Peyer's patch (tissue), 4 donors: ENCODE results near the gene S1PR1. TPM values are rescaled to one million over a fixed set of nuclear protein-coding genes. Genes with fewer than 3 reads are reported as not detected.
"Not testable (repeated sequence)": the region's sequence is repeated elsewhere in the genome, so short reads cannot be mapped to it uniquely, and the experiment has no call there.

Source experiments
- DNase-seq, 3 donors: peaks; one replicate each; pipeline ENCODE4 v3.0.0-alpha.2; 2017 to 2019
- H3K27ac ChIP-seq, 4 donors: fragments of 200-600 bp; sonication (generic); one replicate each; pipeline ENCODE4 v1.5.1; 2016 to 2019
- H3K27me3 ChIP-seq, 2 donors: fragments of 200-600 bp; sonication (generic); one replicate each; pipeline ENCODE4 v1.5.1; 2019
- H3K36me3 ChIP-seq, 3 donors: fragments of 200-600 bp; sonication (generic); one replicate each; pipeline ENCODE4 v1.5.1; 2016 to 2019
- H3K4me1 ChIP-seq, 4 donors: fragments of 200-600 bp; sonication (generic); one replicate each; pipeline ENCODE4 v1.5.1; 2016 to 2019
- H3K4me3 ChIP-seq, 4 donors: fragments of 200-600 bp; sonication (generic); 1 replicate in 3 of 4; 2 replicates in 1 of 4; pipeline ENCODE4 v1.5.1; 2016 to 2019; ENCODE audit warnings: mild to moderate bottlenecking in 1 of 4
- H3K9me3 ChIP-seq, 4 donors: fragments of 200-600 bp; sonication (generic); one replicate each; pipeline ENCODE4 v1.5.1; 2016 to 2019; ENCODE audit warnings: mild to moderate bottlenecking in 1 of 4
- CTCF ChIP-seq, 6 experiments: fragments of 450-650 bp in 4 of 6; fragments of 200-600 bp in 2 of 6; sonication (generic) in 1 of 6; IDR thresholded peaks; one replicate each; pipeline ENCODE4 v1.5.1; 2017 to 2019; ENCODE audit warnings: antibody characterized with exemption in 6 of 6, mild to moderate bottlenecking in 3 of 6, moderate library complexity in 1 of 6
- POLR2A ChIP-seq, 2 donors: fragments of 450-650 bp; IDR thresholded peaks; one replicate each; pipeline ENCODE4 v1.5.1; 2017; ENCODE audit warnings: antibody characterized with exemption in 2 of 2, mild to moderate bottlenecking in 2 of 2, moderate library complexity in 2 of 2
- total RNA-seq, 4 donors: library from RNA; depleted of rRNA; stranded (reverse); fragments of >200 nt; gene quantifications; one replicate each; pipeline ENCODE4 v1.1.0, GENCODE V29; 2016

S1PR1 gene
- total RNA-seq, 4 donors from 2014 or later, result 3.0 to 27.2 (median 19.3) TPM

DNA sequence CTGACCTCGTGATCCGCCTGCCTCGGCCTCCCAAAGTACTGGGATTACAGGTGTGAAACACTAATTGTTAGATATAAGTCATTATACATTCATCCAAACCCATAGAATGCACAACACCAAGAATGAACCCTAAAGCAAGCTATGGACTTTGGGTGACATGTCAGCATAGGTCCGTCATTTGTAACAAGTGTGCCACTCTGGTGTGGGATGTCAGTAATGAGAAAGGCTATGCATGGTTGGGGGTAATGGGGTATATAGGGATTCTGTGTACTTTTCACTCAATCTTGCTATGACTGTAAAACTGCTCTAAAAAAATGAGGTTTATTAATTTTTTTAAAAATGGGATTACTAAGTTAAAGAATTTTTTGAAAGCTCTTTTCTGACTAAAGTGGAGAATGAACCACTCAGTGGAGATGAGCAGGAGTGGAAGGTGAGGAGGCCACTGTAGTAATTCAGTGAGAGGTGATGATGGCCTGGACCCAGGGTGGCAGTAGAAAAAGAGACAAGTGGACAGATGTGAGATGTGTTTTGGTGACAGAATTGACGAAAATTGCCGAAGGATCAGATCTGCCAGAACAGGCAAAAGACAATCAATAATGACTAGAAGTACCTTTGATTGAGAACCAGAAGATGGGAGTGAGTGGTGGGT lies 21.3 kb upstream of the S1PR1 start:
- Histone ChIP-seq H3K4me3 (no peak overlapping the region), H3K36me3 (no peaks in the 10 kb centered on the region), H3K9me3 (no peaks in the 10 kb centered on the region), H3K27me3 (no peaks in the 10 kb centered on the region), H3K4me1 (no peaks in the 10 kb centered on the region), H3K27ac (no peak overlapping the region)
- no peak for TF ChIP-seq CTCF (IDR thresholded peaks at IDR 0.05)
- TF ChIP-seq POLR2A (IDR thresholded peaks at IDR 0.05), result no peak
- DNase-seq, result no peak

GRCh38 chr1:101216623-101217022 lies 20.2 kb upstream of the S1PR1 start:
- DNase-seq, result no peak
- TF ChIP-seq CTCF (IDR thresholded peaks at IDR 0.05), result no peak
- TF ChIP-seq POLR2A (IDR thresholded peaks at IDR 0.05), result no peak
- Histone ChIP-seq H3K36me3 (no peaks in the 10 kb centered on the region), H3K4me3 (no peak overlapping the region), H3K4me1 (no peaks in the 10 kb centered on the region), H3K27me3 (no peaks in the 10 kb centered on the region), H3K27ac (no peak overlapping the region), H3K9me3 (no peaks in the 10 kb centered on the region)

DNA sequence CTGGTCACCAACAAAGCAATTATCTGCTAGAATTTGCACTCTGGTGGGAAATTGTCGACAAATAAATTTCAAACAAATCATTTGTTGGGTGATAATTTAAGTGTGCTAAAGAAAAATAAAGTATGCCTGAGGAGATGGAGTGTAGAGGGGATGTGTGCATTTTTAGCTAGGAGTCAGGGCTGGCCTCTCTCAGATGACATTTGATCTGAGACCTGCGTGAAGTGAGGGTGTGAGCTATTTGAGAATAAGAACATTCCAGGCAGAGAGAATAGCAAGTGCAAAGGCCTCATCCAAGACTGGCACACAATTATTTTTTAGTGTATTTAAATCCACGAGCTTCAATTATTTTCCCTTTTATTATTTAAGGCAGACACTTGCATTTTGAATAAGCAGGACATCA lies 19.7 kb upstream of the S1PR1 start:
- H3K27me3 ChIP-seq, result no peaks in the 10 kb centered on the region
- no peak for TF ChIP-seq POLR2A (IDR thresholded peaks at IDR 0.05)
- no peak for TF ChIP-seq CTCF (IDR thresholded peaks at IDR 0.05)
- H3K4me3 ChIP-seq, result no peak overlapping the region
- no peaks in the 10 kb centered on the region for H3K36me3 ChIP-seq
- no peaks in the 10 kb centered on the region for H3K4me1 ChIP-seq
- H3K9me3 ChIP-seq, result no peaks in the 10 kb centered on the region
- H3K27ac ChIP-seq, result no peak overlapping the region
- no peak for DNase-seq

DNA sequence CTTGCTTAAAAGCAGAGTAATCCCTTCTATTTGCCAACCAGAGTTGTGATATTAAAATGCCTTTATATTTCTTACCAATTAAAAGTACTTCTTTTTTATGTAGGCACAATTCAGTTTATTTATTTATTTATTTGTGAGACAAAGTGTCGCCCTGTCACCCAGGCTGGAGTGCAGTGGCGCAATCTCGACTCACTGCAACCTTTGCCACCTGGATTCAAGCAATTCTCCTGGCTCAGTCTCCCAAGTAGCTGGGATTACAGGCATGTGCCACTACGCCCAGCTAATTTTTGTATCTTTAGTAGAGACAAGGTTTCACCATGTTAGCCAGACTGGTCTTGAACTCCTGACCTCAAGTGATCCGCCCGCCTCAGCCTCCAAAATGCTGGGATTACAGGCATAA lies 17.9 kb upstream of the S1PR1 start:
- H3K27me3 ChIP-seq, H3K4me1 ChIP-seq, H3K36me3 ChIP-seq, H3K4me3 ChIP-seq, H3K9me3 ChIP-seq, DNase-seq, H3K27ac ChIP-seq: not testable (repeated sequence)

GRCh38 chr1:101219924-101220870 lies 16.6 kb upstream of the S1PR1 start:
- Histone ChIP-seq H3K4me1 (no peaks in the 10 kb centered on the region), H3K36me3 (no peaks in the 10 kb centered on the region), H3K4me3 (no peak overlapping the region), H3K27ac (no peak overlapping the region), H3K27me3 (no peaks in the 10 kb centered on the region), H3K9me3 (no peaks in the 10 kb centered on the region)
- no peak for DNase-seq
- TF ChIP-seq POLR2A (IDR thresholded peaks at IDR 0.05) (no peak), CTCF (IDR thresholded peaks at IDR 0.05) (no peak)

DNA sequence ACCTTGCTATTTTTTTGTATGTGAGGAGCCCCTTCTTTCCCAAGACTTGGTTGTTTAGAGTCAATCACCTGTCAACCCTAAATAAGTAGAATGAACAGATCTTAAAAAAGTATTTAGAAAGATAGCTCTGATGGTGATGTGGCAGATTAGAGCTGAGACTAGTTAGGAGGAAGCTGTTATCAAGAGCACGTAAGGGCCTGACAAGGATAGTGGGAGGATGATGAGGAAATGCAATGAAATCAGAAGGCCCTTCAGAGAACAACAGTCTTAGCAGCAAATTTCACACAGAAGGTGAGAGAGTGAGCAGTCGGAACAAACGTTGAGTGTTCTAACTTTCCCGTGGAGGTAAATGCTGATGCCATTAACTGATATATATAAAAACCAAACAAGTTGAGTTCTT lies 15.9 kb upstream of the S1PR1 start:
- DNase-seq, result no peak

More for the DNA sequence above, 15.9 kb upstream of the S1PR1 start:
- no peak overlapping the region for H3K27ac ChIP-seq
- H3K9me3 ChIP-seq, result no peaks in the 10 kb centered on the region
- no peak for TF ChIP-seq POLR2A (IDR thresholded peaks at IDR 0.05)
- no peak for TF ChIP-seq CTCF (IDR thresholded peaks at IDR 0.05)
- no peaks in the 10 kb centered on the region for H3K4me1 ChIP-seq
- H3K4me3 ChIP-seq, result no peak overlapping the region
- no peaks in the 10 kb centered on the region for H3K36me3 ChIP-seq
- no peaks in the 10 kb centered on the region for H3K27me3 ChIP-seq
